PFSK-1 (cell line): ENCODE measurements around the gene GPSM1.

Experiments
- POLR2AphosphoS5 ChIP-seq: IDR thresholded peaks from 2 replicates; pipeline ENCODE4 v1.6.1; 2012; ENCODE audit warnings: low read depth, mild to moderate bottlenecking, control low read depth, low read length, moderate library complexity
- REST ChIP-seq, 2 experiments: IDR thresholded peaks; 2 replicates each; pipeline versions ENCODE4 v1.6.1 to v1.8.0; 2011 to 2012; ENCODE audit warnings: low read depth in 2 of 2, low read length in 2 of 2, control low read depth in 1 of 2, inconsistent platforms in 1 of 2, mild to moderate bottlenecking in 1 of 2, moderate library complexity in 1 of 2; ENCODE audit not compliant: insufficient read depth in 1 of 2

- no peak for TF ChIP-seq POLR2AphosphoS5
- TF ChIP-seq REST (IDR thresholded peaks at IDR 0.05; ENCODE audit: insufficient read depth in 1 of 2, low read depth in 2 of 2, low read length in 2 of 2), result no peak
These were observed 18.8 kb downstream of the GPSM1 start for GRCh38 chr9:136346157-136346481.
